ENCODE data around the gene TIMM22. TPM values are rescaled to one million over a fixed set of nuclear protein-coding genes. Genes with fewer than 3 reads are reported as not detected.

The TIMM22 gene
- total and polyA plus RNA-seq, 2 of the 13 experiments (the other 11 are each of a cell fraction or from before 2014, with no cell fraction given), result 6.2 to 15.5 TPM

DNA sequence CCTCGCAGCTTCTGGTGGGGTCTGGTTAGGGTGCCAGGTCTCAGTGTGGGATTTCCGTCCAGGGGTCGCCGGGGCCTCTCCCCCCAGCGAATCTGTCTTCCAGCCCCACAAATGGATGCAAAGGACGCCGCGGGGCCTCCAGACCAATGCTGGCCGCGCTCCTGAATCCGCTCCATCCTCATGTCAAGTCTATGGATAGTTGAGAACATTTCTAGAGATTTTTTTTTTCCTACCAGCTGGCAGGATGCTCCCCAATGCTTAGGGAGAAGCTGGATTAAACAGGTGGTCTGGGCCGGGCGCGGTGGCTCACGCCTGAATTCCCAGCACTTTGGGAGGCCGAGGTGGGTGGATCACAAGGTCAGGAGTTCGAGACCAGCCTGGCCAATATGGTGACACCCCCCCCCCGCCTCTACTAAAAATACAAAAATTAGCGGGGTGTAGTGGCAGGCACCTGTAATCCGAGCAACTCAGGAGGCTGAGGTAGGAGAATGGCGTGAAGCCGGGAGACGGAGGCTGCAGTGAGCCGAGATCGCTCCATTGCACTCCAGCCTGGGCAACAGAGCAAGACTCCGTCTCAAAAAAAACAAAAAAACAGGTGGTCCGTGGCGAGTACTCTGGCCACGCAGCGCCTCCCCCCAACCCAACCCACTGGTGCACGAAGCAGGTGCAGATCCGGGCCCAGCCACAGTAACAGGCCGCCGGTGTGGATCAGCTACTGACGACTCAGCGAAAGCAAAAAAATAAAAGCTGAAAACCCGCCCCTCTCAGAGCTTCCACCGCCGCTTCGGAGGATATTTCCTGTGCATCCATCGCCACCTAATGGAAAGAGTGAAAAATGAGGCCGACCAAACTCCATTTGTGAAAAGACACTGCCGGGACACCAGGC, 16.3 kb upstream of the TIMM22 start (continued):
- TF ChIP-seq, protein P1, sequence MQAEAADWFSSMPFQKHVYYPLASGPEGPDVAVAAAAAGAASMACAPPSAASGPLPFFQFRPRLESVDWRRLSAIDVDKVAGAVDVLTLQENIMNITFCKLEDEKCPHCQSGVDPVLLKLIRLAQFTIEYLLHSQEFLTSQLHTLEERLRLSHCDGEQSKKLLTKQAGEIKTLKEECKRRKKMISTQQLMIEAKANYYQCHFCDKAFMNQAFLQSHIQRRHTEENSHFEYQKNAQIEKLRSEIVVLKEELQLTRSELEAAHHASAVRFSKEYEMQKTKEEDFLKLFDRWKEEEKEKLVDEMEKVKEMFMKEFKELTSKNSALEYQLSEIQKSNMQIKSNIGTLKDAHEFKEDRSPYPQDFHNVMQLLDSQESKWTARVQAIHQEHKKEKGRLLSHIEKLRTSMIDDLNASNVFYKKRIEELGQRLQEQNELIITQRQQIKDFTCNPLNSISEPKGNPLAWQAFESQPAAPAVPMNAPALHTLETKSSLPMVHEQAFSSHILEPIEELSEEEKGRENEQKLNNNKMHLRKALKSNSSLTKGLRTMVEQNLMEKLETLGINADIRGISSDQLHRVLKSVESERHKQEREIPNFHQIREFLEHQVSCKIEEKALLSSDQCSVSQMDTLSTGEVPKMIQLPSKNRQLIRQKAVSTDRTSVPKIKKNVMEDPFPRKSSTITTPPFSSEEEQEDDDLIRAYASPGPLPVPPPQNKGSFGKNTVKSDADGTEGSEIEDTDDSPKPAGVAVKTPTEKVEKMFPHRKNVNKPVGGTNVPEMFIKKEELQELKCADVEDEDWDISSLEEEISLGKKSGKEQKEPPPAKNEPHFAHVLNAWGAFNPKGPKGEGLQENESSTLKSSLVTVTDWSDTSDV (CRISPR knock-in tag; IDR thresholded peaks at IDR 0.05), result 0 out of 2 replicates have a peak, but pooled peaks have one; percentile 40
- TF ChIP-seq ZSCAN12 (CRISPR knock-in tag; IDR thresholded peaks at IDR 0.05), result no peak
- no peak for TF ChIP-seq TBX3 (IDR thresholded peaks at IDR 0.05; ENCODE audit: borderline replicate concordance)
- TF ChIP-seq, protein P2, sequence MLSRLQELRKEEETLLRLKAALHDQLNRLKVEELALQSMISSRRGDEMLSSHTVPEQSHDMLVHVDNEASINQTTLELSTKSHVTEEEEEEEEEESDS (CRISPR knock-in tag; IDR thresholded peaks at IDR 0.05; ENCODE audit: borderline replicate concordance), result no peak
- no peak for TF ChIP-seq GZF1 (CRISPR knock-in tag; IDR thresholded peaks at IDR 0.05)
- TF ChIP-seq ZNF260 (CRISPR knock-in tag; IDR thresholded peaks at IDR 0.05; ENCODE audit: borderline replicate concordance, low read depth), result no peak
- 0 out of 2 replicates have a peak, but pooled peaks have one; percentile 13 for TF ChIP-seq ZNF761 (CRISPR knock-in tag; conservative IDR thresholded peaks at IDR 0.05)
- no peak for TF ChIP-seq ZNF501 (CRISPR knock-in tag; IDR thresholded peaks at IDR 0.05)
- 0 out of 2 replicates have a peak, but pooled peaks have one; percentile 31 for TF ChIP-seq KLF11 (CRISPR knock-in tag; IDR thresholded peaks at IDR 0.05)
- no peak for TF ChIP-seq MLLT10 (CRISPR knock-in tag; IDR thresholded peaks at IDR 0.05)
- no peak for TF ChIP-seq CEBPG (CRISPR knock-in tag; IDR thresholded peaks at IDR 0.05)
- TF ChIP-seq TOE1 (CRISPR knock-in tag; IDR thresholded peaks at IDR 0.05), result no peak
- TF ChIP-seq ZBTB7A (CRISPR knock-in tag; IDR thresholded peaks at IDR 0.05), result no peak
- TF ChIP-seq ZNF34 (CRISPR knock-in tag; IDR thresholded peaks at IDR 0.05; ENCODE audit: borderline replicate concordance), result no peak
- TF ChIP-seq SALL1 (CRISPR knock-in tag; IDR thresholded peaks at IDR 0.05), result peak; percentile 11; the same call in 1 of the 2 replicates
- no peak for TF ChIP-seq ARNT (IDR thresholded peaks at IDR 0.05)
- TF ChIP-seq KMT2A (CRISPR knock-in tag; IDR thresholded peaks at IDR 0.05), result no peak
- no peak for TF ChIP-seq TCF7 (IDR thresholded peaks at IDR 0.05; ENCODE audit: low read depth)
- TF ChIP-seq PLRG1 (conservative IDR thresholded peaks at IDR 0.05), result no peak
- TF ChIP-seq SSRP1 (CRISPR knock-in tag; IDR thresholded peaks at IDR 0.05), result no peak
- no peak for TF ChIP-seq SOX6 (IDR thresholded peaks at IDR 0.05)
- no peak for TF ChIP-seq SOX6 (CRISPR knock-in tag; IDR thresholded peaks at IDR 0.05)
- TF ChIP-seq, protein P3, sequence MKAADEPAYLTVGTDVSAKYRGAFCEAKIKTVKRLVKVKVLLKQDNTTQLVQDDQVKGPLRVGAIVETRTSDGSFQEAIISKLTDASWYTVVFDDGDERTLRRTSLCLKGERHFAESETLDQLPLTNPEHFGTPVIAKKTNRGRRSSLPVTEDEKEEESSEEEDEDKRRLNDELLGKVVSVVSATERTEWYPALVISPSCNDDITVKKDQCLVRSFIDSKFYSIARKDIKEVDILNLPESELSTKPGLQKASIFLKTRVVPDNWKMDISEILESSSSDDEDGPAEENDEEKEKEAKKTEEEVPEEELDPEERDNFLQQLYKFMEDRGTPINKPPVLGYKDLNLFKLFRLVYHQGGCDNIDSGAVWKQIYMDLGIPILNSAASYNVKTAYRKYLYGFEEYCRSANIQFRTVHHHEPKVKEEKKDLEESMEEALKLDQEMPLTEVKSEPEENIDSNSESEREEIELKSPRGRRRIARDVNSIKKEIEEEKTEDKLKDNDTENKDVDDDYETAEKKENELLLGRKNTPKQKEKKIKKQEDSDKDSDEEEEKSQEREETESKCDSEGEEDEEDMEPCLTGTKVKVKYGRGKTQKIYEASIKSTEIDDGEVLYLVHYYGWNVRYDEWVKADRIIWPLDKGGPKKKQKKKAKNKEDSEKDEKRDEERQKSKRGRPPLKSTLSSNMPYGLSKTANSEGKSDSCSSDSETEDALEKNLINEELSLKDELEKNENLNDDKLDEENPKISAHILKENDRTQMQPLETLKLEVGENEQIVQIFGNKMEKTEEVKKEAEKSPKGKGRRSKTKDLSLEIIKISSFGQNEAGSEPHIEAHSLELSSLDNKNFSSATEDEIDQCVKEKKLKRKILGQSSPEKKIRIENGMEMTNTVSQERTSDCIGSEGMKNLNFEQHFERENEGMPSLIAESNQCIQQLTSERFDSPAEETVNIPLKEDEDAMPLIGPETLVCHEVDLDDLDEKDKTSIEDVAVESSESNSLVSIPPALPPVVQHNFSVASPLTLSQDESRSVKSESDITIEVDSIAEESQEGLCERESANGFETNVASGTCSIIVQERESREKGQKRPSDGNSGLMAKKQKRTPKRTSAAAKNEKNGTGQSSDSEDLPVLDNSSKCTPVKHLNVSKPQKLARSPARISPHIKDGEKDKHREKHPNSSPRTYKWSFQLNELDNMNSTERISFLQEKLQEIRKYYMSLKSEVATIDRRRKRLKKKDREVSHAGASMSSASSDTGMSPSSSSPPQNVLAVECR (CRISPR knock-in tag; IDR thresholded peaks at IDR 0.05; ENCODE audit: borderline replicate concordance), result peak; percentile 11; the same call in 1 of the 2 replicates
- TF ChIP-seq HNRNPK (IDR thresholded peaks at IDR 0.05; ENCODE audit: low read depth, low read length, poor library complexity, severe bottlenecking), result no peak
- 0 out of 2 replicates have a peak, but pooled peaks have one; percentile 41 for TF ChIP-seq ZNF556 (CRISPR knock-in tag; IDR thresholded peaks at IDR 0.05; ENCODE audit: borderline replicate concordance)
